ENCODE data around the gene MOB3A.

Gene MOB3A

GRCh38 chr19:2045501-2046045 lies 50.6 kb downstream of the MOB3A start:
- Histone ChIP-seq H3K36me3 (ENCODE audit: control insufficient read depth, insufficient read depth, low read length) (peaks cover 7% of the 10 kb centered on the region), H3K4me3 (ENCODE audit: insufficient read depth, low read depth, low read length) (no peak overlapping the region), H3K9me3 (ENCODE audit: control insufficient read depth, low read length) (no peaks in the 10 kb centered on the region), H3K27ac (ENCODE audit: insufficient read depth, low read depth, low read length, poor library complexity, severe bottlenecking) (no peak overlapping the region), H3K4me1 (ENCODE audit: control insufficient read depth, insufficient read depth, low read length) (peaks cover 38% of the 10 kb centered on the region), H3K27me3 (ENCODE audit: control insufficient read depth, insufficient read depth, low read length, poor library complexity, severe bottlenecking) (no peaks in the 10 kb centered on the region)
- 95 to 96% methylated on average over 14 of the region's 14 CpGs for WGBS, 2 experiments

- H3K9me3 ChIP-seq (ENCODE audit: control insufficient read depth, low read length) = no peaks in the 10 kb centered on the region
- peaks cover 10% of the 10 kb centered on the region for H3K36me3 ChIP-seq (ENCODE audit: control insufficient read depth, insufficient read depth, low read length)
- no peak overlapping the region for H3K4me3 ChIP-seq (ENCODE audit: insufficient read depth, low read depth, low read length)
- no peaks in the 10 kb centered on the region for H3K27me3 ChIP-seq (ENCODE audit: control insufficient read depth, insufficient read depth, low read length, poor library complexity, severe bottlenecking)
- H3K27ac ChIP-seq (ENCODE audit: insufficient read depth, low read depth, low read length, poor library complexity, severe bottlenecking) = no peak overlapping the region
- H3K4me1 ChIP-seq (ENCODE audit: control insufficient read depth, insufficient read depth, low read length) = peaks cover 40% of the 10 kb centered on the region
- 91 to 94% methylated on average over 18 of the region's 18 CpGs for WGBS, 2 experiments
Measured at GRCh38 chr19:2044709-2045500, 51.2 kb downstream of the MOB3A start.

- no peak overlapping the region for H3K27ac ChIP-seq (ENCODE audit: insufficient read depth, low read depth, low read length, poor library complexity, severe bottlenecking)
- H3K4me3 ChIP-seq (ENCODE audit: insufficient read depth, low read depth, low read length) = no peak overlapping the region
- peaks cover 10% of the 10 kb centered on the region for H3K36me3 ChIP-seq (ENCODE audit: control insufficient read depth, insufficient read depth, low read length)
- no peaks in the 10 kb centered on the region for H3K9me3 ChIP-seq (ENCODE audit: control insufficient read depth, low read length)
- no peaks in the 10 kb centered on the region for H3K27me3 ChIP-seq (ENCODE audit: control insufficient read depth, insufficient read depth, low read length, poor library complexity, severe bottlenecking)
- WGBS, 2 experiments = 91 to 92% methylated on average over 11 of the region's 11 CpGs
- peaks cover 32% of the 10 kb centered on the region for H3K4me1 ChIP-seq (ENCODE audit: control insufficient read depth, insufficient read depth, low read length)
Measured at GRCh38 chr19:2043961-2044708, 52.0 kb downstream of the MOB3A start.

GRCh38 chr19:2043251-2043641 lies 52.9 kb downstream of the MOB3A start:
- no peak overlapping the region for H3K27ac ChIP-seq (ENCODE audit: insufficient read depth, low read depth, low read length, poor library complexity, severe bottlenecking)
- H3K4me1 ChIP-seq (ENCODE audit: control insufficient read depth, insufficient read depth, low read length) = peaks cover 23% of the 10 kb centered on the region
- 93% methylated on average over 9 of the region's 9 CpGs for WGBS, 2 experiments
- no peaks in the 10 kb centered on the region for H3K9me3 ChIP-seq (ENCODE audit: control insufficient read depth, low read length)
- no peak overlapping the region for H3K4me3 ChIP-seq (ENCODE audit: insufficient read depth, low read depth, low read length)
- H3K36me3 ChIP-seq (ENCODE audit: control insufficient read depth, insufficient read depth, low read length) = peaks cover 18% of the 10 kb centered on the region
- H3K27me3 ChIP-seq (ENCODE audit: control insufficient read depth, insufficient read depth, low read length, poor library complexity, severe bottlenecking) = no peaks in the 10 kb centered on the region

GRCh38 chr19:2042485-2043250 lies 53.5 kb downstream of the MOB3A start:
- H3K4me3 ChIP-seq (ENCODE audit: insufficient read depth, low read depth, low read length) = peak overlapping the region; percentile 39
- peak overlapping the region; percentile 84 for H3K27ac ChIP-seq (ENCODE audit: insufficient read depth, low read depth, low read length, poor library complexity, severe bottlenecking)
- H3K36me3 ChIP-seq (ENCODE audit: control insufficient read depth, insufficient read depth, low read length) = peaks cover 19% of the 10 kb centered on the region
- H3K4me1 ChIP-seq (ENCODE audit: control insufficient read depth, insufficient read depth, low read length) = peaks cover 22% of the 10 kb centered on the region
- 62 to 67% methylated on average over 29 of the region's 29 CpGs for WGBS, 2 experiments
- H3K9me3 ChIP-seq (ENCODE audit: control insufficient read depth, low read length) = no peaks in the 10 kb centered on the region
- no peaks in the 10 kb centered on the region for H3K27me3 ChIP-seq (ENCODE audit: control insufficient read depth, insufficient read depth, low read length, poor library complexity, severe bottlenecking)

- H3K27ac ChIP-seq (ENCODE audit: insufficient read depth, low read depth, low read length, poor library complexity, severe bottlenecking) = peak overlapping the region; percentile 84
- whole genome bisulfite sequencing, 2 experiments = 21 to 22% methylated on average over 77 of the region's 77 CpGs
- H3K4me3 ChIP-seq (ENCODE audit: insufficient read depth, low read depth, low read length) = peak overlapping the region; percentile 39
- peaks cover 19% of the 10 kb centered on the region for H3K36me3 ChIP-seq (ENCODE audit: control insufficient read depth, insufficient read depth, low read length)
- no peaks in the 10 kb centered on the region for H3K27me3 ChIP-seq (ENCODE audit: control insufficient read depth, insufficient read depth, low read length, poor library complexity, severe bottlenecking)
- peaks cover 22% of the 10 kb centered on the region for H3K4me1 ChIP-seq (ENCODE audit: control insufficient read depth, insufficient read depth, low read length)
- H3K9me3 ChIP-seq (ENCODE audit: control insufficient read depth, low read length) = no peaks in the 10 kb centered on the region
Measured at GRCh38 chr19:2041683-2042484, 54.2 kb downstream of the MOB3A start.

- peaks cover 19% of the 10 kb centered on the region for H3K36me3 ChIP-seq (ENCODE audit: control insufficient read depth, insufficient read depth, low read length)
- H3K4me1 ChIP-seq (ENCODE audit: control insufficient read depth, insufficient read depth, low read length) = peaks cover 22% of the 10 kb centered on the region
- H3K27me3 ChIP-seq (ENCODE audit: control insufficient read depth, insufficient read depth, low read length, poor library complexity, severe bottlenecking) = no peaks in the 10 kb centered on the region
- WGBS, 2 experiments = 93 to 95% methylated on average over 6 of the region's 6 CpGs
- H3K4me3 ChIP-seq (ENCODE audit: insufficient read depth, low read depth, low read length) = peak overlapping the region; percentile 31
- no peak overlapping the region for H3K27ac ChIP-seq (ENCODE audit: insufficient read depth, low read depth, low read length, poor library complexity, severe bottlenecking)
- no peaks in the 10 kb centered on the region for H3K9me3 ChIP-seq (ENCODE audit: control insufficient read depth, low read length)
Measured at GRCh38 chr19:2041433-2041682, 54.8 kb downstream of the MOB3A start.

- 95 to 96% methylated on average over 28 of the region's 28 CpGs for WGBS, 2 experiments
- Histone ChIP-seq H3K36me3 (ENCODE audit: control insufficient read depth, insufficient read depth, low read length) (peaks cover 19% of the 10 kb centered on the region), H3K9me3 (ENCODE audit: control insufficient read depth, low read length) (no peaks in the 10 kb centered on the region), H3K4me1 (ENCODE audit: control insufficient read depth, insufficient read depth, low read length) (peaks cover 22% of the 10 kb centered on the region), H3K27me3 (ENCODE audit: control insufficient read depth, insufficient read depth, low read length, poor library complexity, severe bottlenecking) (no peaks in the 10 kb centered on the region), H3K27ac (ENCODE audit: insufficient read depth, low read depth, low read length, poor library complexity, severe bottlenecking) (no peak overlapping the region), H3K4me3 (ENCODE audit: insufficient read depth, low read depth, low read length) (peak overlapping the region; percentile 31)
Measured at GRCh38 chr19:2040647-2041432, 55.3 kb downstream of the MOB3A start.

GRCh38 chr19:2039959-2040646 lies 56.0 kb downstream of the MOB3A start:
- 94 to 95% methylated on average over 20 of the region's 20 CpGs for WGBS, 2 experiments
- no peaks in the 10 kb centered on the region for H3K9me3 ChIP-seq (ENCODE audit: control insufficient read depth, low read length)
- peaks cover 22% of the 10 kb centered on the region for H3K4me1 ChIP-seq (ENCODE audit: control insufficient read depth, insufficient read depth, low read length)
- no peak overlapping the region for H3K4me3 ChIP-seq (ENCODE audit: insufficient read depth, low read depth, low read length)
- H3K36me3 ChIP-seq (ENCODE audit: control insufficient read depth, insufficient read depth, low read length) = peaks cover 16% of the 10 kb centered on the region
- no peak overlapping the region for H3K27ac ChIP-seq (ENCODE audit: insufficient read depth, low read depth, low read length, poor library complexity, severe bottlenecking)
- no peaks in the 10 kb centered on the region for H3K27me3 ChIP-seq (ENCODE audit: control insufficient read depth, insufficient read depth, low read length, poor library complexity, severe bottlenecking)

Data from ectodermal cell (in vitro differentiated cells).